H1 (cell line): ENCODE measurements around the gene OTC. TPM values are rescaled to one million over a fixed set of nuclear protein-coding genes. Genes with fewer than 3 reads are reported as not detected.

Source experiments
- CTCF ChIA-PET: fragments of 300-600 bp; sonication (Branson Sonifier 250); formaldehyde crosslinking; loops from one replicate; lab custom pipeline; 2021; ENCODE audit not compliant: partially characterized antibody; lab: Charles Lee
- POLR2A ChIA-PET: fragments of 300-600 bp; sonication (Branson Sonifier 250); formaldehyde crosslinking; loops from one replicate; lab custom pipeline; 2021; ENCODE audit warnings: inconsistent platforms; ENCODE audit not compliant: partially characterized antibody; lab: Charles Lee
- DNase-seq, 2 experiments: peaks; one replicate each; pipeline versions ENCODE4 v3.0.0 to v3.0.0-alpha.2; 2010 to 2022; ENCODE audit warnings: low spot score in 2 of 2, low read depth in 1 of 2, mixed read lengths in 1 of 2
- FAIRE-seq: peaks from 2 replicates; lab custom pipeline; 2011; peaks lifted over from hg19 to GRCh38; lab: Jason Lieb, UNC
- H2AFZ ChIP-seq: 2 replicates; pipeline ENCODE4 v1.8.1; 2012; ENCODE audit warnings: low read length, inconsistent platforms
- H2AK5ac ChIP-seq: 2 replicates; pipeline ENCODE4 v1.6.1; 2013; ENCODE audit warnings: low read depth, low read length
- H2BK120ac ChIP-seq: replicated peaks from 2 replicates; pipeline ENCODE3; 2013; ENCODE audit warnings: low read depth, low read length, inconsistent platforms
- H2BK12ac ChIP-seq: 2 replicates; pipeline ENCODE4 v1.6.1; 2013; ENCODE audit warnings: low read depth, low read length
- H2BK15ac ChIP-seq: 2 replicates; pipeline ENCODE4 v1.6.1; 2013; ENCODE audit warnings: low read length
- H2BK20ac ChIP-seq: 2 replicates; pipeline ENCODE4 v1.6.1; 2013; ENCODE audit warnings: low read length
- H2BK5ac ChIP-seq: 2 replicates; pipeline ENCODE4 v1.6.1; 2013; ENCODE audit warnings: low read depth, low read length
- H3K14ac ChIP-seq: 2 replicates; pipeline ENCODE4 v1.6.1; 2013; ENCODE audit warnings: inconsistent platforms; ENCODE audit not compliant: insufficient read length
- H3K18ac ChIP-seq: 2 replicates; pipeline ENCODE4 v1.6.1; 2013; ENCODE audit warnings: low read length; ENCODE audit errors: extremely low read depth
- H3K23ac ChIP-seq: 2 replicates; pipeline ENCODE4 v1.6.1; 2013; ENCODE audit warnings: inconsistent platforms; ENCODE audit not compliant: insufficient read length
- H3K23me2 ChIP-seq: 2 replicates; pipeline ENCODE4 v1.6.1; 2013; ENCODE audit warnings: low read depth, low read length
- H3K27ac ChIP-seq: 2 replicates; pipeline ENCODE4 v1.6.1; 2011; ENCODE audit warnings: low read depth, low read length, inconsistent platforms
- H3K27me3 ChIP-seq, 4 experiments: replicated peaks in 1 of 4; 1 replicate in 1 of 4; 2 replicates in 3 of 4; pipeline versions ENCODE4 v1.6.1 to v1.8.1; 2011 to 2013; ENCODE audit warnings: low read length in 3 of 4, mild to moderate bottlenecking in 3 of 4, inconsistent platforms in 2 of 4, mixed read lengths in 2 of 4, moderate library complexity in 1 of 4; ENCODE audit not compliant: control insufficient read depth in 3 of 4, insufficient read depth in 3 of 4; ENCODE audit errors: extremely low read depth in 1 of 4
- H3K36me3 ChIP-seq, 4 experiments: 2 replicates each; pipeline versions ENCODE4 v1.6.1 to v1.8.1; 2011 to 2013; ENCODE audit warnings: mild to moderate bottlenecking in 4 of 4, low read length in 3 of 4, moderate library complexity in 2 of 4, control low read depth in 1 of 4, inconsistent platforms in 1 of 4; ENCODE audit not compliant: insufficient read depth in 4 of 4, control insufficient read depth in 2 of 4
- H3K4ac ChIP-seq: replicated peaks from 2 replicates; pipeline ENCODE3; 2013; ENCODE audit warnings: low read length, low read depth, mixed read lengths, inconsistent platforms; ENCODE audit not compliant: insufficient read length
- H3K4me1 ChIP-seq, 4 experiments: replicated peaks in 1 of 4; 1 replicate in 1 of 4; 2 replicates in 3 of 4; pipeline versions ENCODE4 v1.6.1 to v1.8.1; 2011 to 2013; ENCODE audit warnings: low read length in 3 of 4, inconsistent platforms in 2 of 4, mixed read lengths in 1 of 4; ENCODE audit not compliant: insufficient read depth in 4 of 4, control insufficient read depth in 3 of 4
- H3K4me2 ChIP-seq, 2 experiments: 2 replicates each; pipeline versions ENCODE4 v1.6.1 to v1.8.1; 2011 to 2013; ENCODE audit warnings: low read depth in 2 of 2, low read length in 2 of 2, control low read depth in 1 of 2, inconsistent platforms in 1 of 2, mild to moderate bottlenecking in 1 of 2; ENCODE audit not compliant: insufficient read depth in 1 of 2
- H3K4me3 ChIP-seq, 4 experiments: fragments of 200-600, 300-600 bp in 1 of 4; sonication (generic), shearing (Covaris generic), sonication (Bioruptor Twin) in 1 of 4; 2 replicates each; pipeline versions ENCODE4 v1.5.1 to v1.8.1; 2011 to 2016; ENCODE audit warnings: low read length in 4 of 4, low read depth in 3 of 4, control low read depth in 2 of 4, inconsistent platforms in 2 of 4, mild to moderate bottlenecking in 2 of 4, mixed read lengths in 1 of 4, moderate library complexity in 1 of 4; ENCODE audit not compliant: insufficient read depth in 2 of 4; ENCODE audit errors: extremely low read depth in 1 of 4
- H3K56ac ChIP-seq: replicated peaks from 2 replicates; pipeline ENCODE3; 2013; ENCODE audit warnings: low read depth, mild to moderate bottlenecking, mixed read lengths, low read length, inconsistent platforms; ENCODE audit not compliant: insufficient read length
- H3K79me1 ChIP-seq: 2 replicates; pipeline ENCODE4 v1.6.1; 2013; ENCODE audit warnings: low read depth, low read length, control low read depth
- H3K79me2 ChIP-seq, 2 experiments: 2 replicates each; pipeline versions ENCODE4 v1.6.1 to v1.8.1; 2012 to 2013; ENCODE audit warnings: low read length in 2 of 2, mild to moderate bottlenecking in 2 of 2, inconsistent platforms in 1 of 2; ENCODE audit not compliant: insufficient read depth in 2 of 2, control insufficient read depth in 1 of 2
- H3K9ac ChIP-seq, 4 experiments: replicated peaks in 1 of 4; 1 replicate in 1 of 4; 2 replicates in 3 of 4; pipeline versions ENCODE4 v1.6.1 to v1.8.1; 2011 to 2013; ENCODE audit warnings: low read depth in 3 of 4, low read length in 3 of 4, control low read depth in 2 of 4, mild to moderate bottlenecking in 2 of 4, moderate library complexity in 2 of 4, inconsistent platforms in 1 of 4; ENCODE audit errors: extremely low read depth in 1 of 4
- H3K9me3 ChIP-seq, 2 experiments: 2 replicates each; pipeline versions ENCODE4 v1.6.1 to v1.8.1; 2012 to 2013; ENCODE audit warnings: mild to moderate bottlenecking in 2 of 2, moderate library complexity in 2 of 2, control low read depth in 1 of 2, inconsistent platforms in 1 of 2, low read depth in 1 of 2, low read length in 1 of 2, mixed read lengths in 1 of 2; ENCODE audit not compliant: insufficient read depth in 2 of 2
- H4K20me1 ChIP-seq, 2 experiments: replicated peaks in 1 of 2; 2 replicates each; pipeline versions ENCODE3 to v1.8.1; 2011 to 2013; ENCODE audit warnings: inconsistent platforms in 2 of 2, low read length in 2 of 2, mild to moderate bottlenecking in 1 of 2; ENCODE audit not compliant: insufficient read depth in 2 of 2, control insufficient read depth in 1 of 2
- H4K5ac ChIP-seq: 2 replicates; pipeline ENCODE4 v1.6.1; 2013; ENCODE audit warnings: low read length, low read depth, mixed read lengths, inconsistent platforms; ENCODE audit not compliant: insufficient read length
- H4K8ac ChIP-seq: 2 replicates; pipeline ENCODE4 v1.8.0; 2013; ENCODE audit warnings: mild to moderate bottlenecking, moderate library complexity, low read length, inconsistent platforms; ENCODE audit not compliant: insufficient read depth; ENCODE audit errors: extremely low read depth
- H4K91ac ChIP-seq: replicated peaks from 2 replicates; pipeline ENCODE3; 2013; ENCODE audit warnings: low read length, mixed read lengths, inconsistent platforms; ENCODE audit not compliant: insufficient read length
- YY1 ChIP-seq: IDR thresholded peaks from 2 replicates; pipeline ENCODE4 v1.6.1; 2011; ENCODE audit warnings: low read depth, mild to moderate bottlenecking, low read length
- WGBS, 2 experiments: shearing (Covaris generic) in 1 of 2; methylation state at CpG; one replicate each; pipeline versions ENCODE4 v1.1.6 to v1.1.7; 2013 to 2015; ENCODE audit warnings: low lambda C conversion rate in 2 of 2, mixed read lengths in 2 of 2, inconsistent platforms in 1 of 2, low coverage in 1 of 2, missing lambda C conversion rate in 1 of 2; ENCODE audit not compliant: insufficient replicate concordance in 2 of 2, insufficient coverage in 1 of 2, insufficient read length in 1 of 2; ENCODE audit errors: extremely low coverage in 1 of 2, missing lambda C conversion rate in 1 of 2; 5-methylcytosine and 5-hydroxymethylcytosine counted together
- polyA plus RNA-seq, 7 experiments: library from polyadenylated mRNA; depleted of rRNA in 3 of 7; stranded (reverse) in 5 of 7; unstranded in 2 of 7; fragments of >200 nt in 5 of 7; fragments of 200-250 nt in 2 of 7; gene quantifications; 1 replicate in 5 of 7; 2 replicates in 1 of 7; 4 replicates in 1 of 7; pipeline versions ENCODE4 v1.2.1 to v1.2.3, GENCODE V29; 2011 to 2013; ENCODE audit warnings: missing spikeins in 2 of 7, mixed read lengths in 2 of 7
- total RNA-seq: library from RNA; stranded (reverse); fragmentation: NEBNext Ultra II Directional; extraction: Animal tissue kit (Norgen Biotek cat#: 25700); gene quantifications from 2 replicates; pipeline ENCODE4 v1.2.1, GENCODE V29; 2021

OTC gene
- total and polyA plus RNA-seq, 2 of the 8 experiments (the other 6 are each of a cell fraction or from before 2014, with no cell fraction given) = not detected

- no peak overlapping the region for H3K14ac ChIP-seq
- no peak overlapping the region for H4K8ac ChIP-seq
- H3K36me3 ChIP-seq = peaks cover 0 to 3% (median 0%) of the 10 kb centered on the region in 4 experiments; a peak in 2 of 8 replicates
- H2BK12ac ChIP-seq = no peak overlapping the region
- no peak overlapping the region for H2BK120ac ChIP-seq
- H3K56ac ChIP-seq = no peak overlapping the region
- H4K5ac ChIP-seq = no peak overlapping the region
- no peak overlapping the region for H2AFZ ChIP-seq
- no peaks in the 10 kb centered on the region for H3K27me3 ChIP-seq
- no peak for FAIRE-seq
- H3K9ac ChIP-seq = no peak overlapping the region
- no peak overlapping the region for H3K18ac ChIP-seq
- no peak overlapping the region for H3K4me3 ChIP-seq
- H3K79me1 ChIP-seq = no peaks in the 10 kb centered on the region
- POLR2A ChIA-PET = no interaction called here
- no peak overlapping the region for H4K91ac ChIP-seq
- H3K23ac ChIP-seq = no peak overlapping the region
- H2BK5ac ChIP-seq = no peak overlapping the region
- no peak overlapping the region for H2BK20ac ChIP-seq
- CTCF ChIA-PET = interaction anchor here (0.7 kb wide), 1 partner anchor 150 kb away, joined by 3 read pairs; no protein-coding TSS in a partner anchor
- no peaks in the 10 kb centered on the region for H3K9me3 ChIP-seq
- no peak for DNase-seq
- H3K4me2 ChIP-seq = no peak overlapping the region
- 100% methylated on average over 3 of the region's 4 CpGs; no CpG with 5 or more reads in 1 of the 2 experiments for WGBS, 2 experiments
- no peaks in the 10 kb centered on the region for H4K20me1 ChIP-seq
- no peaks in the 10 kb centered on the region for H3K23me2 ChIP-seq
- H3K4ac ChIP-seq = no peak overlapping the region
- H3K27ac ChIP-seq = no peak overlapping the region
- H3K4me1 ChIP-seq = no peaks in the 10 kb centered on the region
- H3K79me2 ChIP-seq = no peaks in the 10 kb centered on the region
- H2AK5ac ChIP-seq = no peak overlapping the region
- no peak overlapping the region for H2BK15ac ChIP-seq
- no peak for TF ChIP-seq YY1
Measured at GRCh38 chrX:38312436-38312835, 40.0 kb upstream of the OTC start.
